Loucy (cell line): ENCODE results near the gene PLXNA4.

Experiments used
- H2AFZ ChIP-seq: fragments of 200-600 bp; sonication (generic); 2 replicates; pipeline ENCODE4 v1.6.0; 2016; ENCODE audit warnings: antibody characterized with exemption, mild to moderate bottlenecking, low read length, moderate library complexity
- H3F3A ChIP-seq: fragments of 200-600 bp; 2 replicates; pipeline ENCODE4 v1.6.0; 2016; ENCODE audit warnings: antibody characterized with exemption, low read depth, mild to moderate bottlenecking
- H3K27me3 ChIP-seq: fragments of 200-600 bp; sonication (generic); 2 replicates; pipeline ENCODE4 v1.6.1; 2014; ENCODE audit warnings: low read length, mild to moderate bottlenecking; ENCODE audit not compliant: insufficient read depth, poor library complexity, severe bottlenecking
- H3K36me3 ChIP-seq: fragments of 200-600 bp; sonication (generic); 2 replicates; pipeline ENCODE4 v1.6.1; 2016; ENCODE audit warnings: low read length; ENCODE audit not compliant: insufficient read depth
- H3K4me1 ChIP-seq: fragments of 200-600 bp; sonication (generic); 2 replicates; pipeline ENCODE4 v1.5.1; 2014; ENCODE audit warnings: low read length, mild to moderate bottlenecking; ENCODE audit not compliant: insufficient read depth, poor library complexity, severe bottlenecking
- H3K4me2 ChIP-seq: fragments of 200-600 bp; sonication (generic); 2 replicates; pipeline ENCODE4 v1.6.0; 2014; ENCODE audit warnings: antibody characterized with exemption, low read length, low read depth, mild to moderate bottlenecking; ENCODE audit not compliant: poor library complexity, severe bottlenecking
- H3K4me3 ChIP-seq: fragments of 200-600 bp; sonication (generic); 2 replicates; pipeline ENCODE4 v1.5.1; 2014; ENCODE audit warnings: low read length, mild to moderate bottlenecking, mixed read lengths; ENCODE audit not compliant: poor library complexity, severe bottlenecking
- H3K79me2 ChIP-seq: fragments of 200-600 bp; sonication (generic); 2 replicates; pipeline ENCODE4 v1.6.1; 2014; ENCODE audit warnings: low read length; ENCODE audit not compliant: insufficient read depth
- H3K9ac ChIP-seq: fragments of 200-600 bp; sonication (generic); 2 replicates; pipeline ENCODE4 v1.6.0; 2014; ENCODE audit warnings: mild to moderate bottlenecking, low read depth, low read length, moderate library complexity; ENCODE audit not compliant: poor library complexity, severe bottlenecking
- H3K9me2 ChIP-seq: fragments of 200-600 bp; sonication (generic); replicated peaks from 2 replicates; pipeline ENCODE4 v1.6.1; 2016; ENCODE audit warnings: low read depth, low read length, mixed read lengths
- H3K9me3 ChIP-seq: fragments of 200-600 bp; sonication (generic); 2 replicates; pipeline ENCODE4 v1.6.1; 2014; ENCODE audit warnings: mild to moderate bottlenecking, antibody characterized with exemption, low read length, low read depth; ENCODE audit not compliant: insufficient read depth
- H4K20me1 ChIP-seq: fragments of 200-600 bp; sonication (generic); 2 replicates; pipeline ENCODE4 v1.6.0; 2014; ENCODE audit warnings: antibody characterized with exemption, low read length, mild to moderate bottlenecking; ENCODE audit not compliant: insufficient read depth, poor library complexity, severe bottlenecking
- EZH2phosphoT487 ChIP-seq: fragments of 200-600 bp; IDR thresholded peaks from 2 replicates; pipeline ENCODE4 v1.6.1; 2018; ENCODE audit warnings: antibody characterized with exemption, mild to moderate bottlenecking, moderate library complexity, borderline replicate concordance
- TF ChIP-seq, protein P1 (sequence below): fragments of 200-600 bp; sonication (generic); conservative IDR thresholded peaks from 2 replicates; pipeline ENCODE4 v1.5.1; 2014; ENCODE audit warnings: mild to moderate bottlenecking, antibody characterized with exemption, low read length

The PLXNA4 gene

GRCh38 chr7:132226957-132227290 lies 349.3 kb downstream of the PLXNA4 start:
- no peaks in the 10 kb centered on the region for H3K36me3 ChIP-seq
- no peak overlapping the region for H3K4me3 ChIP-seq
- no peaks in the 10 kb centered on the region for H4K20me1 ChIP-seq
- TF ChIP-seq, protein P1, sequence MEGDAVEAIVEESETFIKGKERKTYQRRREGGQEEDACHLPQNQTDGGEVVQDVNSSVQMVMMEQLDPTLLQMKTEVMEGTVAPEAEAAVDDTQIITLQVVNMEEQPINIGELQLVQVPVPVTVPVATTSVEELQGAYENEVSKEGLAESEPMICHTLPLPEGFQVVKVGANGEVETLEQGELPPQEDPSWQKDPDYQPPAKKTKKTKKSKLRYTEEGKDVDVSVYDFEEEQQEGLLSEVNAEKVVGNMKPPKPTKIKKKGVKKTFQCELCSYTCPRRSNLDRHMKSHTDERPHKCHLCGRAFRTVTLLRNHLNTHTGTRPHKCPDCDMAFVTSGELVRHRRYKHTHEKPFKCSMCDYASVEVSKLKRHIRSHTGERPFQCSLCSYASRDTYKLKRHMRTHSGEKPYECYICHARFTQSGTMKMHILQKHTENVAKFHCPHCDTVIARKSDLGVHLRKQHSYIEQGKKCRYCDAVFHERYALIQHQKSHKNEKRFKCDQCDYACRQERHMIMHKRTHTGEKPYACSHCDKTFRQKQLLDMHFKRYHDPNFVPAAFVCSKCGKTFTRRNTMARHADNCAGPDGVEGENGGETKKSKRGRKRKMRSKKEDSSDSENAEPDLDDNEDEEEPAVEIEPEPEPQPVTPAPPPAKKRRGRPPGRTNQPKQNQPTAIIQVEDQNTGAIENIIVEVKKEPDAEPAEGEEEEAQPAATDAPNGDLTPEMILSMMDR, result no peak
- no peak for TF ChIP-seq EZH2phosphoT487
- no peaks in the 10 kb centered on the region for H3K9me2 ChIP-seq
- H2AFZ ChIP-seq, result no peak overlapping the region
- no peaks in the 10 kb centered on the region for H3K4me1 ChIP-seq
- no peaks in the 10 kb centered on the region for H3K79me2 ChIP-seq
- no peaks in the 10 kb centered on the region for H3K9me3 ChIP-seq
- no peak overlapping the region for H3K4me2 ChIP-seq
- H3F3A ChIP-seq, result no peaks in the 10 kb centered on the region
- no peaks in the 10 kb centered on the region for H3K27me3 ChIP-seq
- no peak overlapping the region for H3K9ac ChIP-seq

DNA sequence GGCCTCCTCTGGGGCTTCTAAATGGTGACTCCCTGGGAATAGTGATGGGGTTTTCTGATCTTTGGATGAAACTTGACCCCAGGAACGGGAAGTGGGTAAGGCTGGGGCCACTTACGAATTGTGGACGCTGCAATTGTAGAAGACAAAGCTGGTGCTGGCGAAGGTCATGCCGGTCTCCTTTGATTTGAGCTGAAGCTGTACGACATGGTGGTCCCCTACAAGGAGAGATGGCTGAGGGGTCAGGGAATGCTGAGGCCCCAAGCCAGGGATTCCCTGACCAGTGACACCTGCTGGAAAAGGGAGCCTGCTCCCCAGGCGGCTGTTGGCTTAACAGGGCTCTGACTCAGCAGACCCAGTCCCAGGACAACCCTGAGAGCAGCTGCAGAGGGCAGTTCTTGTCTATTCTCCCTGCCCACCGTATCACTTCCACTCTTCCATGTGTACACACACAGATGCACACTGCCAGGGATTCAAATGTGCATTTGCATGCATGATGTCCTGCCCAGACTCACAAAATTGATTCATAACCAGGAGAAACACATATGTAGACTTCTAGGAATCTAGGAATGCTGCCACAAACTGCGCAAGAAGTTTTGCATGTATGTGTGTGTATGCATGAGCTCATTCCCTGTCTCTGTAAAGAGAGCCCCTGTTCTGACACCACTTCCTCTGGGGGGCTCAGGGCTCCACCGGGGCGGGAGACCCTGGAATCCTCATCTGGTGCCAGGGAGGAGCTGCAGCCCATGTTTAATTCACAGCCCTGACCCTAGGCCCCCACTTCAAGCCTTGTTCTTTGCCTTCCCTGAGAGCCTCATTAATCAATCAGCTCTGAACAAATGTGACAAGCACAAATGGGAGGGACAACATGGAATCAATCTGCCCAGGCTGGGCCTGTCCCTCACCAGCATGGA lies 350.0 kb downstream of the PLXNA4 start:
- Histone ChIP-seq H3K27me3 (no peaks in the 10 kb centered on the region), H3K9me2 (no peaks in the 10 kb centered on the region), H2AFZ (no peak overlapping the region), H3K4me3 (no peak overlapping the region), H3K36me3 (no peaks in the 10 kb centered on the region), H3F3A (no peaks in the 10 kb centered on the region), H3K79me2 (no peaks in the 10 kb centered on the region), H3K9ac (no peak overlapping the region), H3K4me1 (no peaks in the 10 kb centered on the region), H3K4me2 (no peak overlapping the region), H3K9me3 (no peaks in the 10 kb centered on the region), H4K20me1 (no peaks in the 10 kb centered on the region)
- TF ChIP-seq EZH2phosphoT487, result no peak
- TF ChIP-seq, protein P1, result no peak

- H3K9me3 ChIP-seq, result no peaks in the 10 kb centered on the region
- no peaks in the 10 kb centered on the region for H3K9me2 ChIP-seq
- no peaks in the 10 kb centered on the region for H3F3A ChIP-seq
- no peak overlapping the region for H3K4me3 ChIP-seq
- H2AFZ ChIP-seq, result no peak overlapping the region
- H3K9ac ChIP-seq, result no peak overlapping the region
- no peaks in the 10 kb centered on the region for H3K4me1 ChIP-seq
- no peak for TF ChIP-seq EZH2phosphoT487
- TF ChIP-seq, protein P1, result no peak
- no peaks in the 10 kb centered on the region for H3K79me2 ChIP-seq
- H3K27me3 ChIP-seq, result no peaks in the 10 kb centered on the region
- no peaks in the 10 kb centered on the region for H4K20me1 ChIP-seq
- H3K4me2 ChIP-seq, result no peak overlapping the region
- H3K36me3 ChIP-seq, result no peaks in the 10 kb centered on the region
These were observed 350.8 kb downstream of the PLXNA4 start for GRCh38 chr7:132225216-132226030.
